Breast epithelium (tissue), 4 donors: ENCODE results near the gene CCL18. TPM values are rescaled to one million over a fixed set of nuclear protein-coding genes. Genes with fewer than 3 reads are reported as not detected.
"Not testable (repeated sequence)": the region's sequence is repeated elsewhere in the genome, so short reads cannot be mapped to it uniquely, and the experiment has no call there.

ENCODE experiments used
- DNase-seq, 2 donors: peaks; one replicate each; pipeline ENCODE4 v3.0.0-alpha.2; 2019; ENCODE audit warnings: low spot score in 2 of 2
- H3K27ac ChIP-seq, 2 donors: fragments of 200-600 bp; sonication (generic) in 1 of 2; one replicate each; pipeline ENCODE4 v1.5.1; 2016 to 2019; ENCODE audit warnings: mild to moderate bottlenecking in 1 of 2
- H3K27me3 ChIP-seq, 2 donors: fragments of 200-600 bp; sonication (generic) in 1 of 2; one replicate each; pipeline versions ENCODE4 v1.5.1 to v1.6.0; 2017 to 2019; ENCODE audit warnings: control low read depth in 1 of 2, mild to moderate bottlenecking in 1 of 2
- H3K36me3 ChIP-seq: fragments of 200-600 bp; one replicate; pipeline ENCODE4 v1.5.1; 2019
- H3K4me1 ChIP-seq, 2 donors: fragments of 200-600 bp; sonication (generic); one replicate each; pipeline ENCODE4 v1.5.1; 2016 to 2019; ENCODE audit warnings: control low read depth in 1 of 2
- H3K4me3 ChIP-seq, 3 donors: fragments of 200-600 bp; sonication (generic); 1 replicate in 2 of 3; 2 replicates in 1 of 3; pipeline ENCODE4 v1.5.1; 2016 to 2019; ENCODE audit warnings: mild to moderate bottlenecking in 3 of 3, moderate library complexity in 2 of 3
- H3K9me3 ChIP-seq, 2 donors: fragments of 200-600 bp; sonication (generic) in 1 of 2; one replicate each; pipeline ENCODE4 v1.5.1; 2016 to 2019; ENCODE audit warnings: control low read depth in 1 of 2
- CTCF ChIP-seq, 3 donors: fragments of 450-650 bp; IDR thresholded peaks; one replicate each; pipeline ENCODE4 v1.5.1; 2016 to 2017; ENCODE audit warnings: antibody characterized with exemption in 3 of 3, mild to moderate bottlenecking in 3 of 3, moderate library complexity in 3 of 3
- POLR2A ChIP-seq: fragments of 450-650 bp; IDR thresholded peaks from one replicate; pipeline ENCODE4 v1.6.1; 2016; ENCODE audit warnings: antibody characterized with exemption, mild to moderate bottlenecking, moderate library complexity
- POLR2AphosphoS5 ChIP-seq, 3 donors: sonication (generic); formaldehyde crosslinking; IDR thresholded peaks; one replicate each; pipeline ENCODE4 v1.6.1; 2017; ENCODE audit warnings: antibody characterized with exemption in 3 of 3
- intact Hi-C: fragments of 100-400 bp; cut with DNase I; formaldehyde crosslinking; loops from one replicate; pipeline ENCODE4 v1.15.1; 2023; ENCODE audit warnings: low total_unique reads
- total RNA-seq, 3 donors: library from RNA; depleted of rRNA; stranded (reverse); fragments of >200 nt; gene quantifications; one replicate each; pipeline ENCODE4 v1.1.0, GENCODE V29; 2016

Gene CCL18
- total RNA-seq, 3 donors from 2014 or later = 1.3 to 116 TPM; not detected in 1

GRCh38 chr17:36089888-36090836 is 26.1 kb downstream of the CCL18 start, which contains the start of gene CCL3:
Gene CCL3, minus strand, starts transcription at chr17:36090143. Its CDS starts 85 bp downstream, at chr17:36090058.
- TF ChIP-seq POLR2AphosphoS5 (IDR thresholded peaks at IDR 0.05) (no peak), CTCF (IDR thresholded peaks at IDR 0.05) (no peak), POLR2A (no peak)
- Histone ChIP-seq H3K27ac (no peak within 1 kb of the TSS), H3K9me3 (no peaks in the 10 kb centered on the region), H3K36me3 (no peaks in the 10 kb centered on the region), H3K27me3 (no peaks in the 10 kb centered on the region), H3K4me1 (no peaks in the 10 kb centered on the region), H3K4me3 (no peak within 1 kb of the TSS)
- intact Hi-C loops = no loop called here
- DNase-seq = no peak

DNA sequence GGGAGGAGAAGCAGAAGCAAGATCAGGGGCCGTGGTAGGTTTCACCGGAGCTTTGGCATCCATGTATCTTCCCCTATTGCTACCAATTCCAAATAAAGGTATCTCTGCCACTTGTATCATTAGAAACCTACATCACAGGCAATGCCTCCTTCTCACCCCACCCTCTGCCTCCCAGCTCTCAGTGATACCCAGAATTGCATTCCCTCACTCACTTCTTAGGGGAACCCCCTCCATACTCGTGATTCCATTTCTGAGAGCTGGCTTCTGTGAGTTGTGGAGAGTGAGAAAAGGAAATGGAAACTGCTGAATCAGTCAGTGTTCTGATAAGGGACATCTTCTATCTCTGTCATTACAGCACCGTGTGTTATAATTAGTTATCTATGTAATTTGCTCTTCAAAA is 28.2 kb downstream of the CCL18 start:
- H3K4me1 ChIP-seq = no peaks in the 10 kb centered on the region
- no peak overlapping the region for H3K27ac ChIP-seq
- no peaks in the 10 kb centered on the region for H3K9me3 ChIP-seq
- no peaks in the 10 kb centered on the region for H3K36me3 ChIP-seq
- intact Hi-C loops = no loop called here
- no peaks in the 10 kb centered on the region for H3K27me3 ChIP-seq
- no peak overlapping the region for H3K4me3 ChIP-seq
- TF ChIP-seq CTCF (IDR thresholded peaks at IDR 0.05) (no peak), POLR2A (no peak), POLR2AphosphoS5 (IDR thresholded peaks at IDR 0.05) (no peak)
- DNase-seq = no peak

DNA sequence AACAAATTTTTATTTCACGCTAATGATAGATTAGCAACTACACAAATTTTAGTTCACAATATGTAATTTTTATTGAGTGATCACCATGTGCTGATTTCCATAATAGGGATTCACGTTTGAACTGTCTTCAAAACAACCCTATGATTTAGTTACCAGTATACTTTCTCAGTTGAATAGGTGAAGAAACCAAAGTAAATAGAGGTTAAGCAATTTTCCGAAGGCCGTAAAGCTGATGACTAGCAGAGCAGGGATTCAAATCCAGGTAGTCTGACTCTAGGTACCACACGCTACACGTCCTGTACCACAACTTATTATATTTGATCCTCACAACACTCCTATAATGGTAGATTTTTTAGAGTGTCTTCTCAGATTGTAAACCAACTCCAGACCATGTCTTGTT is 28.6 kb downstream of the CCL18 start:
- H3K4me1 ChIP-seq, H3K36me3 ChIP-seq: not testable (repeated sequence)

GRCh38 chr17:36094232-36094631 is 30.2 kb downstream of the CCL18 start:
- H3K9me3 ChIP-seq = no peaks in the 10 kb centered on the region
- DNase-seq = no peak
- H3K4me1 ChIP-seq = no peaks in the 10 kb centered on the region
- no peak overlapping the region for H3K27ac ChIP-seq
- H3K4me3 ChIP-seq = no peak overlapping the region
- TF ChIP-seq POLR2AphosphoS5 (IDR thresholded peaks at IDR 0.05) = no peak
- no peak for TF ChIP-seq POLR2A
- no peak for TF ChIP-seq CTCF (IDR thresholded peaks at IDR 0.05)
- intact Hi-C loops = no loop called here
- no peaks in the 10 kb centered on the region for H3K27me3 ChIP-seq
- no peaks in the 10 kb centered on the region for H3K36me3 ChIP-seq

More for the DNA sequence above, 28.6 kb downstream of the CCL18 start:
- intact Hi-C loops, H3K9me3 ChIP-seq, H3K27me3 ChIP-seq, H3K4me3 ChIP-seq, H3K27ac ChIP-seq, DNase-seq: not testable (repeated sequence)

DNA sequence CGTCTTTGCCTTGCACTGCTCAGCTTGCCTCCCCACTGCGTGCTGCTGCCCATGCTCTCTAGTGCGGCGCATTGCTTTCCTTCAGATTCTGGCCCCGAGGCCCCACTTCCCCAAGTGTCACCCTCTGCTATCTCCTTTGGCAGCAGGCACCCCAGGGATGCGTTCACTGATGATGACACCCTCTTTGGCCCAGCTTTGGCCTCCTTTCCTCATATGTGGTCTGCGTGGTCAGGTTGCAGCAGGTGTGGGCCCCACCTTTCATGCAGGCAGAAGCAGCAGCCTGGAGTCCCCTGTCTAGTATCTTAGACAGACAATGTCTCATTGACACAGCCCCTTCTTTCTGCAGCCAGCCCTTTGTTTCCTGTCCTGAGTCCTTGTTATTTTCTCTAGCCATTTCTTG is 30.7 kb downstream of the CCL18 start:
- DNase-seq = no peak
- H3K4me3 ChIP-seq = no peak overlapping the region
- intact Hi-C loops = no loop called here
- TF ChIP-seq CTCF (IDR thresholded peaks at IDR 0.05) (no peak), POLR2AphosphoS5 (IDR thresholded peaks at IDR 0.05) (no peak), POLR2A (no peak)
- no peaks in the 10 kb centered on the region for H3K36me3 ChIP-seq
- H3K9me3 ChIP-seq = no peaks in the 10 kb centered on the region
- no peak overlapping the region for H3K27ac ChIP-seq
- H3K4me1 ChIP-seq = no peaks in the 10 kb centered on the region
- no peaks in the 10 kb centered on the region for H3K27me3 ChIP-seq
